Pons (tissue), 1 donor: ENCODE results near the gene ANTXR1.

Experiments used
- DNase-seq: peaks from one replicate; pipeline ENCODE4 v3.0.0-alpha.2; 2016; ENCODE audit warnings: low spot score

The ANTXR1 gene

DNA sequence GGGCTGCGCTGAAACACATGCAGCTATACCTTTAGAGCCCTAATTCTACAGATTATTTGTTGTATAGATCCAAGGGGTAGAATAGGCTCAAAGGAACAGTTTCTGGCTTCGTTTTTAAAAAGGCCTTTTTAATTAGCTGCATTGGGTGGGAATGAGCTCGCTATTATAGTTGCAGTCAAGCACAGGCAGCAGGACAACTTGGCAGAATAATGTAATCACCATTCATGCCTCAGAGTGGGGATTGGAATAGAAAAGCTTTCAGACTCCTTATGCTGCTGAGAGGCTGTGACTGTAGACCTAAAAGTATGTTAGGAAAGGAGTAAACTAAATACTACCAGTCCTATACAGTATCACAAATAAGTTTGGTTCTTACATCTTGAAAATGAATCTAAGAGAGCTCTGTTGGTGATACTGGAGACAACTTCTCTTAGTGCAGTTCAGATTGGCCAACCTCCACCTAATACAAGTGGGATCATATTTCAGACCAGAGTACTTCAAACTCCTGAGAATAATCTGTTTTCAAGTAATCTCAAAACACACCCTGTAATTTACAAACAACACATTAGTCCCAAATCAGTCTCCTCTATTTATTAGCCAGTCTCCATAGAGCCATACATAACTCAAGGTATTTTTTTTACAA, 121.4 kb downstream of the ANTXR1 start:
- no peak for DNase-seq

DNA sequence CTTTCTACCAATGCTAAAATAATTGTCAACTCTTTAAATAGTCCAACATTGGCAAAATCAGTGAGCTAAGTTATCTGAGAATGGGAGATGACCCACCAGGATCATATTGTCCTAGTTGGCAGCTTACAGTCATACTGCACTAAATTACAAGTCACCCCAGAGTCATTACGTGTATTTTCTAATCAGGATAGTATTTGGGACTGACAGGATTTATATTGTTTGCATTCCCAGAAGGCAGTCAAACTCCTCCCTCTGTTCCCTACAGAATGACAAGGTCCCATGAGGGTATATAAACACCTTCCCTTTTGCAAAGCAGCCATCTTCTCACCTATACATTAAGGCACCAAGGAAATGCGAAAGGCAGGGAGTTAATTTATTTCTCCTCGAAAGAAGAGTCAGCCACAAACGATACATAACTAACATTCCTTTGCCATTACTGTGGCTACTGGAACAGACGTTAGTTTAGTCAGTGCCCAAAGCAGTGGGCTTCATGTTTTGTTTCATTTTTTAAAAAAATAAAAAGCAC, 125.3 kb downstream of the ANTXR1 start:
- DNase-seq = no peak

DNA sequence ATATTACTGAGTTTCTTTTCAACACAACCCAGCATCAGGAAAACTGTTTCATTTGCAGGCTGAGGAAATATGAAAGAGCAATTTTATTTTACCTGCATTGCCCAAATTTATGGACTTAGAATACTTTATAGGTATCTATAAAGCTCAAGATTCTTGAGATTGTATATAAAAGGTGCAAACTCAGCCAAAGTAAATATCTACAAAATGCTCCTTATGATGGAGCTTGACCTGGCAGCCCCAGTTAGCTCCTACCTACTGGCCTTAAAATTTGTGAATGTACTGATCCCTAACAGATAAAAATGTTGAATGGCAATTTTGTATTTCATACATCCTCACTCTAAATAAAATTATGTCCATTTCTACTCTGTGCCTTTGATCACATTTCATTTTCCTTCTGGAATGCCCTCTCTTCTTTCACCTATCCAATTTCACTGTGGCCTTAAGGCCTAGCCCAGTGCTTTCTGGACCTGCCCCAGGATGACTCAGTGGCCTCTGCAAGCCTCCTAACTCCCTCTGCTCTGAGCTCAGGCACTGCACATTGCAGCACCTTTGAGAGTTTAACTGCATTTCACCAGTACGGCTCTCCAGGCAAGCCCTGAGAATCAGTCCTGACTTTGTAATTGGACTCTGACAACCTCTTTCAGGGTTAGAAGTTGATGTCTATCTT, 125.9 kb downstream of the ANTXR1 start:
- DNase-seq = no peak

DNA sequence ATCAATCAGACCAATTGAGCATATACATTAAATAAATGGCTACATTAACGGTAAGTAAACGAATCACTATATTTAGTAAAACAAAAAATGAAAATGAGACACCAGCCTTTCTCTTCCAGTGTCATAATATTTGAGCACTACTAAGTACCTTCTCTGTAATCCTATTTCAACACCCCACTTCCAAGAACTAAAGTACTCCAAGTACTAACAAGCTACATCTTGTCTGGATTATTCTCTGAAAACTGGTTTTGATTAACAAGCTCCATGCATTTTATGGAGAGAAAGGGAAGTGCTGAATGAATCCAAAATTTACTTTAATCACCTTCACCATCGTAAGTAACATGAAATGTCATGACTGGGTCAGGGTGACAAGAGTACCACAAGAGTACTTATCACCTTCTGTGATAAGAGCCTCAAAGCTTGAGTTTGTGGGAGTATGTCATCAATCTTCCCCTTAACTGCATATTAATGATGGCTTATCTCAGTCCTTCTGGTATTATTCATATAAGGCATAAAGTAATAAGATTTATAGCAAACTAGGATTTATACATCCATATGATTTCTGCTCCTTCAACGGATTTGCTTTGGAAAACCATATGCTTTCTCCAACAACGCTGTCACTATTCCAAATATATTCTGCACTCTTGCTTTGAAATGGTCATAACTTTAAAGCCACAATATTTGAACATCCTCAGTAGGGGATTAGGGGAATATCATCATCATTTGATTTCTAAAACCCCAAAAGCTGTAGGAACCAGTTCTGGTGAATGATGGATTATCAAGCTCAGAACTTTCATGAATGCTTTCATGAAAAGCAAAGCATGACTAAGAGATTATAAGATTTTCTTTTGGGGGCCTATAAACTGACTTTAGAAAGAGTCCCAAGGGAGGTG, 127.0 kb downstream of the ANTXR1 start:
- no peak for DNase-seq

DNA sequence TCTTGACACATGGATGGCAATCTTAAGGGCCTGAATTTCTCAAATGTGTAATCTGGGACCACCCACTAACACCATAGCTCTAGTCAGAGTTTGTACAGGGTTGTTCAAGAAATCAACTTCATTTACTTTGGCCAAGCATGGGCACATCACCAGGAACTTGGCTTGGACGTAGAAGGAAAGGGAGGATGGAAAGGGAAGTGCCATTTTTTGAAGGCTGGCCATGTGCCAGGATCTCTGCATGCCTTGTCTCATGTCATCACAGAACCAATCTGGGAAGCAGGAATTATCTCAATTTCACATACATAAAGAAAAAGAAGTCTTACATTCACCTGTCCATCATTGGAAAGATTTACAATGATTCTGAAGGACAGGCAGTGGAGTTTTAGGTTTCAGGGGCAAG, 128.1 kb downstream of the ANTXR1 start:
- no peak for DNase-seq

DNA sequence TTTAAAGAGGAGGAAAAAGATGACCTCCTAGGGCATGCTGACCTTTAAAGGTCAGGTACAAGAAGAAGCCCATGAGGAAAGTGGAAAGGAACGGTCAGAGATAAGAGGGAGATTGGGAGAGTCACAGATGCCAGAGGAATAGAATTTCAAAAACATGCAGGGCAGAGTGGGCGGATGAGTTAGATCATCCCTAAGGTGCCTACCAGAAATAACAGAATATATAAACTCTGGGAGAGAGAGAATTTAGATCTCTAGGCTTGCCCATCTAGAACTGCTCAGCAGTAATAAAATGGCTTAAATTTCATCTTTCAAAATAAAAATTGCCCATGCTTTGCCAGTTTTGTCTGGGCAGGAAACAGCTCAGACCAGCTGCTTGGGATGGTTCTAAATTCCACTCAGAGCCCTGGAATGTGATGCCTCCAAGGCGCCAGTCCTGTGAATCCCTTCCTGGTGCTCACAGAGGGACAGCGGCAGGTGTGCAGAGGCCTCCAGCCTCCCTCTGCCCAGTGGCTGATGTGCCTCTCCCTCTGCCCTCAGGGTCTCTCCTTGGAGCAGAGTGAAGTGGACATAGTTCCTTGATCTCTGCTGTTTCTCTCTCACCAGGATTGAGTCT, 130.9 kb downstream of the ANTXR1 start:
- no peak for DNase-seq

DNA sequence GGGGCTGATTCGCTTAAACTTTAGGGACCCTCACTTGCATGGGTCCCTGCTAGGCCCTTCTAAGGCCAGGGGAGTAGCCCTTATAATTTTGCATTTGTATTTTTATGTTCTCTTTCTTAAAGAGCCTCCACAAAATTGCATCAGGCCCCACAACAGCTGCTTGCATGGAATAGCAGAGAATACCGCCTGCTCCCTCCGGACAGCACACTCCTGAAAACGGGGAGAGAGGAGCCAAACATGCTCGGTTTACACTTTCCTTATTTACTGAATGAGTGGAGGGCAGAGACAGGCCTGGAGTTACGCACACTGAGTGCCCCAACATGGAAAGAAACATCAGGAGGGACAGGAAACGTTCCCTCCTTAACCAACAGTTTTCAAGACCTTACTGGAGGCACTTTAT, 132.2 kb downstream of the ANTXR1 start:
- DNase-seq = no peak

DNA sequence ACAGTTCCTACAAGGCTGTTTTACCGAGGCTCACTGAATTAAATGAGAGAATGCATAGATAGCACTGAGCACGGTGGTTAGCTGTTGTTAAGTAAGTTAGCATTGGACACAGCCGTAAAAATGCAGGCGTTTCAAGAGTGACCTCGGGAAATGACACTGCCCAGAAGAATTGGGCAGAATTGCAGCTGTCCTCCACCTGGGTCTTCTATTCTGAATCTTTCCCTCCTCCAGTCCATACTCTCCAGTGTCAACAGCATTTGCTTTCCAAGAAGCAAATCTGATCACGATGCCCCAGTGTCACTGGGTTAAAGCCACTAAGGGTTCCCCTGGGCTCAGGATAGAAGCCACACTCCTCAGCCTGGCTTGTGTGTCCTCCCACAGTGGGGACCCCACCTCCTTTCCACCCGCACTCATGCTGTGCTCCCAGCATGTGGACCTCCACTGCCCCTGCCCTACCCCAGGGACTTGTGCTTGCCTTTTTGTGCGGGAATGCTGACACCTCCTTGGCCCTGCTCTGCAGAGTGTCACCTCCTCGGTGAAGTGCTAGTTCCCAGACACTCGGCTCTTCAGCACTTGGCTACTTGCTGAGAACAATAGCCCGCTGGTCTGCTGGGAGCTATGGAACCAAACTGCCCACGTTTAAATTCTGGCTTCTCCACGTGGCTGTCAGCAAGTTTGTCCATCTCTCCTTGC, 135.0 kb downstream of the ANTXR1 start:
- no peak for DNase-seq

DNA sequence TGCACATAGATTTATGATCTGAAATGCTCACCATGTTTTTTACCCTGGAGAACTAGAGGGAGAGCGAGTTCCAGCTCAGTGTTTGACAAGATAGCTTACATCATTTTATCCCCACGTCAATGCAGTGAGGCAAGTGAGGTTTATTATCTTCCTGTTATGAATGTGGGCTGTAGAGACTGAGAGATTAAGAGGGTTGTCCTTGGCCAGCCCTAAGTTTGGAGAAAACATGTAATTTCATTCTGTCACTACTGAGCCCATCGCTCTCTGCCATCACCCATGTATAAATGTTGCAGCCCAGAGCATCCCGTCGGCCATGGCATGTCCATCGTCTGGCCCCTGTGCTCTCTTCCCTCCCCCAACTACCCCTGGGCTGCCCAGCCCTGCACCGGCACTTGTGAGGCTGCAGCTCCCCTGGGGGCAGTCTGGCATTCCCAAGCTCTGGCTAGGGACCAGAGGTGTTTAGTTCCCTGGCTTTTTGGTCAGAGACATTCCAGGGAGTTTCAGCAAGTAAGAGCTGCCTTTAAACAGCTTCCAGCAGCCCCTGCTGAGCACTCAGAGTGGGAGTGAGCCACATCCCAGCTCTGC, 136.7 kb downstream of the ANTXR1 start:
- DNase-seq = no peak

DNA sequence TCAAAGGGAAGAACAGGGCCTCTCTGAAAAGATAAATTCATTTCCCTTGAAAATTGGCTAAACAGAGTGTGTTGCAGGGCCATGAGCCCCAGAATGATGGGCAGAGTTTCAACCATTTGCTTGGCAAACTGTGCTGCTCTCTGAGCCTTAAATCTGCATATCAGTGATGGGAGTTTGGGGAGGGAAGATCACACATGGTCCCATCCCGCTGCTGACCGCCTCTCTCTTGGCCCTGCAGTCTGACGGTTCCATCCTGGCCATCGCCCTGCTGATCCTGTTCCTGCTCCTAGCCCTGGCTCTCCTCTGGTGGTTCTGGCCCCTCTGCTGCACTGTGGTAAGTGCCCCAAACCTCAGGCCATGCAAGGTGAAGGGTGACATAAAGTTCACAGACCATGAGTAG, 139.0 kb downstream of the ANTXR1 start:
- no peak for DNase-seq

DNA sequence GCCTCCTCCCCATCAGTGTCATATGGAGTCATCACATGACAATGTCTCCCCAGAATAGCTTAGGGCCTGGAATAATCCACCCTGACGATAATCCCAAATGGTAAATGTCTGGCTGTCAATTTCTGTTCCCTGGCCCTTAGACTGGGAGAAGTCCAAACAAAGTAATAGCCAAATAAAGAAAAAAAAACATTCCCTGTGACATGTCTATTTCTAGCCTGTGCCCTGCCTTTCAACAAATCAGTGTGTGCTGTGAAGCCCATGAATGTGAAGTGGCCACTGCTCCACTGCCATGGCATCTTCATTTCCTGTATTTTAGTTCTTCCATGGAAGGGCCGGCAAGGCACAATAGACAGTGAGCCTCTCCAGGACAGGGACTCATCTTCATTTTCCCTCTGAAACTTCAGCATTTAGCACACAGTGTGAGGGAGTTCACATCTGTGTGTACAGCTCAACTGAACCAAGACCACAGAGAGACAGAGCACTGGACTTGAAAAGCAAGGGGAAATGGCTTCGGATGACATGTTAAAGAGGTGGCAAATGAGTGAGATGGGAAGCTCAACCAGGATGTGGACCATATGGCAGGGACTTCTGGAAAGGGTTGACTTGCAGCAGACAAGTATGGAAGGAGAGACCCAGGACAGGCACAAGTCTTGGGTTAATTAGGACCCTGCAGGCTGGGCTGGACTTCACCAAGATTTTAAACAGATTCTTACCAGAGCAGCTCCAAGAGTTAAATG, 140.0 kb downstream of the ANTXR1 start:
- DNase-seq = no peak

DNA sequence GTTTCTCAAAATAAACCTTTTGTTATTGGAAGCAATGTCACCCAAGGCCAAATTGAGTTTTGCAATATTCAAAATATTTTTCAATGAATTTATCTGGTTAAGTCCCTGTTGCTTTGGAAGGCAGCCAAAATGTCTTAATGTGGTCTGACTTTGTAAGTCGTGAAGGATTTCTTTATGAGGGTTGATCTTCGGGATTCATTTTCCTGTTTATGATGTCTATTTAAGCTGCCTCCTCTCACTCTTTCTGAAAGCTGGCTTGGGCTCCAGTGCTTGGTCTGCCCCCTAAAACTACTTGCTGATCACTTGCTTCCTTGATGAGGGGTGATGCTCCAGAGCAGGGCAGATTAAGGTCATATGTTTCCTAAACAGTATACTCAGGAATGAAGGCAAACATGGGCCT, 141.1 kb downstream of the ANTXR1 start:
- no peak for DNase-seq

DNA sequence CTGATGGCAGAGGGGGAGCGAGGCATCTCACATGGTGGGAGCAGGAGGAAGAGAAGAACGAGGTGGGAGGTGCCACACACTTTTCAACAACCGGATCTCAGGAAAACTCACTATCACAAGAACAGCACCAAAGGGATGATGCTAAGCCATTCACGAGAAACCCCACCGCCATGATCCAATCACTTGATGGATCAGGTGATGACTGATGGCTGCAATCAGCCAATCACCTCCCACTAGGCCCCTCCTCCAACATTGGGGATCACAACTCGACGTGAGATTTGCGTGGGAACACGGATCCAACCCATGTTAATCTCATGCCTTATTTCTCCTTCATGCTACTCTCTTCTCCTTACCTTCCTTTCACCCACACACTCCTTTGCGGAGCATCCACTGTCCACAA, 143.6 kb downstream of the ANTXR1 start:
- no peak for DNase-seq

DNA sequence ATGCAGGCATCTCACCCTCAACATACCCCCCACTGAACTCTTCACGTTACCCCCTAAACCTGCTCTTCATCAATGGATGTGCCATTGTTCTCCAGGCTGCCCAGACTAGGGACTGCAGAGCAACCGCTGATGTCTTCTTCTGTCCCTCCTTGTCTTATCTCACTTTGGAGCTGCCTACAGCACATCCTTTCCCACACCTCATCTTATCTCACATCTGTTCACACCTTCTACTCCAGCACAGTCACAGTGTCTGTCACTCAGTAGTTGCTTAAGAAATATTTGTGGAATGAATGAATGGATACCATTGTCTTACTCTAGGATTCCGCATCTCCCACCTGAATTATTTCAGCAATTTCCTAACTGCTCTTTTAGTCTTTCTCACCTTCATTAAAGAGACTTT, 144.5 kb downstream of the ANTXR1 start:
- no peak for DNase-seq

DNA sequence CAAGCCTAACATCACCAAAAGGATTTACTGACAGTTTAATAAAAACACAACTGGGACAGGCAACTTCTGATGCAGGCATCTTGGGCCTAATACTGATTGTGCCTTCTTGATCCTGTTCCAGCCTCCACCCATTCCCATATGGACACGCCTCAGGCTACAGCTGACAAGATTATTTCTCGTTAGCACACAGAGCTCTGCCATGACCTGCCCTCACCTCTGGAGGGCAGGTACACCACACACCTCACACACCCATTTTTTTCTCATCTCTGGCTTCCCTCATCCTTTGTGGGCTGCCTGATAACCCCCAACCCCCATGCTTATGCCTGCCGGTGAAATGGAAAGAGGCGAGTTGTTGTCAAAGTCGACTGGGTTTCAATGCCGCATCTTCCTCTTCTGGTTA, 147.0 kb downstream of the ANTXR1 start:
- DNase-seq = no peak

DNA sequence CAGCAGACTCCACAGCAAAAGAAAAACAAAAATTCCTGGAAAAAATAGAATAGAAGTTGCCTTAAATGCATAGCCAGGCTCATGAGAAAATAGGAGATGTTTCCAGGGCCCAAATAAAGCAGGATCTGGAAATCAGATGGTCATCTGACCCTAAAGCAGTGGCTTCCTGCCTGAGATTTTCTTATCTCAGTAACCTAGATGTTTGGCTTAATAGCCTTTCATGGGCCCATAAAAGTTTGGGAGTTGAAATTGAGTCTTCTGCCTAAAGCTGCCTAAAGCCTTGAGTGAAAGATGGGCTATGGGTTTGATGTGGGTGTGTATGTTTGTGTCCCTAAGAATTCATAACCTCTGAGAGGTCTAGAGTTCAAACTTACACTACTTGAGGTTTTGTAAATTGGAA, 149.1 kb downstream of the ANTXR1 start:
- DNase-seq = no peak

DNA sequence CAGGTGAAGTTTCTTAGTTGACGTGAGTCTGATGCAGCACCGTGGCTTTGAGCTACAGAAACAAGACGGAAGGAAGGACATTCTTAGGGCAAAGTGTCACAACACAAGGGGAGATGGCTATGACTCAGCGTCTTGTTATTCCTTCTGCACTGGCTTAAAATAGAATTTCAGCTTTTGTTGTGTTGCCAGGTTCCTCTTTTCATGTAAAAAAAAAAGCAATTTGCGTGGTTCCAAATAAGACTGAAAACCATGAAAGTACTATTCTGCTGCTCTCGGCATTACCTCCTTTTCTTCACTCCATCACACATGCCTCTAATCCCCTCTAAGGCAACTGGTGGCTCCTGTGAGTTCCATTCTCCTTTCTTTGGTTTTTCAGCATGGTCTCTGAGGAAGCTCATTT, 150.1 kb downstream of the ANTXR1 start:
- DNase-seq = peak; percentile 86

DNA sequence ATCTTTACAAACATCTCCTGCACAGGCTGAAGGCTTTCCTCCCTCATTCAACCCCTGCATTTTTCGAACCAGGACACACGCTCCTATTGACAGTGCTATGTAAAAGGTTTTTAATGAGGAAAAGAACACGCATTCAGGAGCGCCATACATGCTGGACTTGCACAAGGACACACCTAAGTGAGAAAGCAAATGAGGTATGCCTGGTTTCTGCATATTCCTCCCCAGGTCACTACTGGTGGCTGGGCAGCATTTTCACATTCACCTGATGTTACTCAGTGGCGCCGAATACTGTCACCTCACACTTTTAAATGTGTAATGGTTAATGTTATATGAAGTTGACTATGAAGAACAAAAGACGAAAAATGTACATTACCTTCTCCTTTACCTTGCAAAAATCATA, 150.6 kb downstream of the ANTXR1 start:
- no peak for DNase-seq

DNA sequence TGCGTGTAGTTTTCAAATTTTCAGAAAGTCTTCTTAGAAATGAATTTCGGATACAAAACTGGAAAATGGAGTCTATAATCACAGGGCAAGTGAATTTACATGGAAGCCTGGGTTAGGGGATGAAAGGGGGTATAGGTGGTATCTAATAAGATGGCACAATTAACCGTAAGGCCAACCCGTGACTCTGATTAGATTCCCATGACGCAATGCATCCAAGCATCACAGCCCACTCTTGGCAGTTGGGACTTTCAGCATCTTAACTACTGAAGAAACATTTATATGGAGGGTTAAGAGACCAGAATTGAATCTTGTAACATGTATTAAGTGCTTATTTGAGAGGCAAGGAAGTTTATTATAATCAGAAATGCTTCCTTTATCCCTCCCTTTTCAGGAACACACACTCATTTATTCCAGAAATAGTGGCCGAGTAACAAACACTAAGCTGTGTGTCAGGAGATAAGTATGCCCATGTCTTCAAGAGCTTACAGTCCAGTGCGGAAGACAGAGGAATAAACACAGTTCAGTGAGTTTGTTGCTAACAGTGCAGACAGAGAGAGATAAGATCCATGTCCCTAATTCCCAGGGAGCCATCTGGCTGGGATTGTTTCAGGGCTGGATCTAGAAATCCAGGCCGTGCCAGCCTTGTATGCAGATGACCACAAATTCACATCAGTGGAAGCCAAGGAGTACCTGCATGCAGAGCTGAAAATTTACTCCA, 151.2 kb downstream of the ANTXR1 start:
- no peak for DNase-seq
